ENCODE data around the gene PIK3AP1.

DNA sequence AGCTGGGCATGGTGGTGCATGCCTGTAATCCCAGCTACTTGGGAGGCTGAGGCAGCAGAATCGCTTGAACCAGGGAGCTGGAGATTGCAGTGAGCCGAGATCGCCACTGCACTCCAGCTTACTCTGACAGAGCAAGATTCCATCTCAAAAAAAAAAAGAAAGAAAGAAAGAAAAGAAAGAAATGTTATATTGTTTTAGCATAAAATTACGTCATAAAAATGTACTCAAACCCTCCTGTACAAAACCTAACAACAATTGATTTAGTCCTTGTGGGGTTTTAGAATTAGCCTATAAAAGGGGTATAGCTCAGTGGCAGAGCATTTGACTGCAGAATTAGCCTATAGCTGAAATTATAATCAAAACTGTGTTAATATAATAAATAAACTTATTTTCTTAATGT lies 27.9 kb downstream of the PIK3AP1 start:
- TF ChIP-seq POLR2AphosphoS5 (IDR thresholded peaks at IDR 0.05) = no peak
- TF ChIP-seq, protein P1, sequence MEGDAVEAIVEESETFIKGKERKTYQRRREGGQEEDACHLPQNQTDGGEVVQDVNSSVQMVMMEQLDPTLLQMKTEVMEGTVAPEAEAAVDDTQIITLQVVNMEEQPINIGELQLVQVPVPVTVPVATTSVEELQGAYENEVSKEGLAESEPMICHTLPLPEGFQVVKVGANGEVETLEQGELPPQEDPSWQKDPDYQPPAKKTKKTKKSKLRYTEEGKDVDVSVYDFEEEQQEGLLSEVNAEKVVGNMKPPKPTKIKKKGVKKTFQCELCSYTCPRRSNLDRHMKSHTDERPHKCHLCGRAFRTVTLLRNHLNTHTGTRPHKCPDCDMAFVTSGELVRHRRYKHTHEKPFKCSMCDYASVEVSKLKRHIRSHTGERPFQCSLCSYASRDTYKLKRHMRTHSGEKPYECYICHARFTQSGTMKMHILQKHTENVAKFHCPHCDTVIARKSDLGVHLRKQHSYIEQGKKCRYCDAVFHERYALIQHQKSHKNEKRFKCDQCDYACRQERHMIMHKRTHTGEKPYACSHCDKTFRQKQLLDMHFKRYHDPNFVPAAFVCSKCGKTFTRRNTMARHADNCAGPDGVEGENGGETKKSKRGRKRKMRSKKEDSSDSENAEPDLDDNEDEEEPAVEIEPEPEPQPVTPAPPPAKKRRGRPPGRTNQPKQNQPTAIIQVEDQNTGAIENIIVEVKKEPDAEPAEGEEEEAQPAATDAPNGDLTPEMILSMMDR (IDR thresholded peaks at IDR 0.05) = no peak
- TF ChIP-seq POLR2A (IDR thresholded peaks at IDR 0.05) = no peak
- no peak for TF ChIP-seq EP300 (IDR thresholded peaks at IDR 0.05)

Data from gastroesophageal sphincter (tissue), 3 donors.